NCI-H774 (cell line): ENCODE measurements around the gene JAK3.
"Not testable (repeated sequence)": the region's sequence is repeated elsewhere in the genome, so short reads cannot be mapped to it uniquely, and the experiment has no call there.

Experiments
- DNase-seq: peaks from one replicate; lab custom pipeline; 2025; lab: John Stamatoyannopoulos, UW

JAK3 gene

DNA sequence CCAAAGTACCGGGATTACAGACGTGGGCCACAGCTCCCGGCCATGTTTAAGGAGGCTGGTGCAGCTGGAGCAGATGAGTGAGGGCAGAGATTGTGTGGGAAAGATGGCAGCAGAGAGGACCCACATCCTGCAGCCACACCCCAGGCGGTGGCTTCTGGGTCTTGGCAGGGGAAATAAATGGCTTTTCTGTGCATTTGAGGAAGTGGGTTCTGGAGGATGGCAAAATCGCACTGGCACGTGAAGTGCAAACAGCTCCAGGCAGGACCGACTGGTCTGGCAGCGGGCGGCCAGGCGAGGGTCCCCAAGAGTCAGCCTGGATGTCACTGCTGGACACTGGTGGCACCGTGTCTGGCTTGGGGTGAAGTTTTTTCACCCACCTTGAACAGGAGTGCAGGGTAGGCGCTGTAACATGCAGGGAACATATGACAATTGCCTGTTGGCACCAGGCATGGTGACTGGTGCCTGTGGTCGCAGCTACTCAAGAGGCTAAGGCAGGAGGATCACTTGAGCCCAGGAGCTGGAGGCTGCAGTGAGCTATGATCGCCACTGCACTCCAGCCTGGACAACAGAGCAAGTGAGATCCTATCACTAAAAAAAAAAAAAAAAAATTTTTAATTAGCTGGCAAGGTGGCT, 44.4 kb downstream of the JAK3 start:
- no peak for DNase-seq

DNA sequence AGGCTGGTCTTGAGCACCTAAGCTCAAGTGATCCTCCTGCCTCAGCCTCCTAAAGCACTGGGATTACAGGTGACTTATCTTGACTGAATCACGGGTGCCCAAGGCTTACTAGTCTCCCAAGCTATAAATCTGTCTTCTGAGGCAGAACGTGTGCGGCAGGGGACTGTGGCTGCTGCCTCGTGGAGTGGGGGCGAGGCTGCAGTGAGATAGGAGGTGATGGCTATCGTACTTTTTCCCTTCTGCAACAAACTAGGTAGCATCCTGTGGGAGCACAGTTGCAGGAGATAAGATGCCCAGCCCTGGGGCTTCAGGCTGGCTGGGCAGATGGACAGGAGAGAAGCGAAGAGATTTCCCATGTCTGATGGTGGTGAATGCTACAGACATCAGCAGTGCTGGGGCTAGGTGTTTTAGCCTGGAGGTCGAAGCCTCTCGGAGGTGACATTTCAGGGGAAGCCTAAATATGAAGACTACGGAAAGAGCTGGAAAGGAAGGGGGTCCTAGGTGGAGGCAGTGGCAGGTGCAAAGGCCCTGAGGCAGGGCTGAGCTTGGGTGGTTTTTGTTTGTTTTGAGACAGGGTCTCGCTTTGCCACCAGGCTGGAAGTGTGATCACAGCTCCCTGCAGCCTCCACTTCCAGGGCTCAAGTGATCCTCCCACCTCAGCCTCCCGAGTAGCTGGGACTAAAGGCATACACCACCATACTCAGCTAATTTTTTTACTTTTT, 45.5 kb downstream of the JAK3 start:
- no peak for DNase-seq

DNA sequence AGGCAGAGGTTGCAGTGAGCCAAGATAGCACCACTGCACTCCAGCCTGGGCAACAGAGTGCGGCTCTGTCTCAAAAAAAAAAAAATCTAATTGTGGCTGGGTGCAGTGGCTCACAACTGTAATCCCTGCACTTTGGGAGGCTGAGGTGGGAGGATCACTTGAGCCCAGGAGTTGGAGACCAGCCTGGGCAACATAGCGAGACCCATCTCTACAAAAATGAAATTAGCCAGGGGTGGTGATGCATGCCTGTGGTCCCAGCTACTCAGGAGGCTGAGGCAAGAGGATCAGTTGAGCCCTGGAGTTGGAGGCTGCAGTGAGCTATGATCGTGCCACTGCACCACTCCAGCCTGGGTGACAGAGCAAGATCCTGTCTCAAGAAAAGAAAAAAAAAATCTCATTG, 49.2 kb downstream of the JAK3 start:
- not testable (repeated sequence) for DNase-seq

DNA sequence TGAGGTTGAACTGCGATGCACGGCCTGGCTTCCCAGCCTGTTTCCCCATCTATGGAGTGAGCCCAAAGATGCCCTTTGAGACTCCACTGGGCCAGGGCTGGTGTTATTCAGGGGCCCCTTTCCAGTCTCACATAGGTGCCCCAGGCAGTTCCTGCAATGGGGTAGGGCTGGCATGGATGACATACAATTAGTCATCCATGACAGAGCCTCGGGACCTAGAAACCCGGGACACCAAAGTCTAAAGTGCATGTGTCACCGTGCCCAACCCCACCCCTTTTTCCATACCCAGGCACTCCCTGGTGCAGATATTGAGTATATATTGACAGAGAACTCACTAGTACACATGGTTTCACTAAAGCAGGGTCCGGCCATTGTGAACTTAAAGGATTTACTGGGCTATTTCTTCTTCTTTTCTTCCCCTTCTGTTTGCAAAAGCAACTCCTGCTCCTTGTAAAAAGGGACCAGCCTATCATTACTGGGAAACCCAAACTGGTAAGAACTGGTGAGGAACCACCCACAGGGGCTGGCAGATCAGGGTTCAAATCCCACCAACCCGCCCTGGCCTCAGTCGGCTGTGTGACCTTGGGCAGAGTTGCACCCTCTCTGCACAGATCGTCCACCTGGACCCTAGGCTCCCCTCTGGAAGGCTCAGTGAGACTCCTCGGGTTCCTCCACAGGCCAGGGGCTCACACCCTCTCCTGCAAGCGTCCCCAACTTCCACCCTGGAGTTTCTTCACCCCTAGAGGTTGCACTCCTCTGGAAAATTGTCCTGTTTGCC, 50.2 kb downstream of the JAK3 start:
- DNase-seq = no peak

DNA sequence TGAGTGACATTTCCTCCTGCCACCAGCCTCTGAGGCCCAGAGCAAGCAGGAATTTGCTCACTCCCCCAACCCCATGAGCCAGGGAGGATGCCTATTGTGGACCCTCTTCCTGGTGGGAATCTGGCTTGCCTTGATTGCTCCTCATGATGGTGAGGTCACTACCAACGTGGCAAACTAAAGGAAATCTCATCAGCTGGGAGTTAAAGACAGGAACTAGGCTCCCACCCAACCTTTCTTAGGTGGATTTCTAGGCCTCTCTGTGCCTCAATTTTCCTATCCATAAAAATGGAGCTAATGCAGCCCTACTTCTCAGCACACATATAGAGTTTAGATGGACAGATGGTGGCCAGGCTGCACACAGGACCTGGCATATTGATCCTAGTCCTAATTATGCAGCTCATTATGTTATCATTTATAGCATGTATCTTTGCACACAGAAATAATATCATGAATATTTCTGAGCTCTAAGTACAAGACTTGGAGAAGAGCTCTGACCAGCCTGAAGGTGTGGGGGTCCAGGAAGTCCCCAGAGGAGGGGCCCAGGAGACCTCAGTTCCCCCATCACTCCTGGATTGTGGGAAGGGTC, 50.9 kb downstream of the JAK3 start:
- no peak for DNase-seq

DNA sequence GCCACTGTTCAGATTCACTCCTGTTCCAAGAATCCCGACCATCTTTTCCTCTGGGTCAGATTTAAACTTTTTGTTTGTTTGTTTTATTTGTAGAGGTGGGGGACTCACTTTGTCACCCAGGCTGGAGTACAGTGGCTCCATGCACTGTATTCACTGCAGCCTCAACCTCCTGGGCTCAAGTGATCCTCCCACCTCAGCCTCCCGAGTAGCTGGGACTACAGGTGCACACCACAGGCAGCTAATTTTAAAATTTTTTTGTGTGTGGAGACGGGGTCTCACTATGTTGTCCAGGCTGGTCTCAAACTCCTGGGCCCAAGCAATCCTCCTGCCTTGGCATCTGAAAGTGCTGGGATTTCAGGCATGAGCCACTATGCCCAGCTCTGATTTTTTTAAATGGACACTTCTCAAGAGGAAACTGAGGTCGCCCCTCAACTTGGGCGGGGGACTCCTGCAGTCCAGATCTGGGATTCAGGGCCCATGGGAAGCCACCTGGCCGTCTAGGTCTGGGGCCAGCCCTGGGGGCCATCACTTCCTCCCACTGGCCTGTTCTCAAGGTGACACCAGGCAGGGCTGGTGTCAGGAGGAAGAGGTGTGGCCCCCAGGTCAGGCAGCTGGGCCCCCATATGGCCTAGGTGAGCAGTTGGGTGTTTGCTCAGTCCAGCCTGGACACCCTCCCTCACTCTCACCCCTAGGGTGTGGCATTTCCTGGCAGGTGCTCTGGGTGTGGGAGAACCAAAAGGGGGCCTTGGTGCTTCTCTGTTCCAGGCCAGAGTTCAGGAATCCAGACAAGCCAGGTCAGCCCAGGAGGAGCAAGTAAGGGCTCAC, 51.6 kb downstream of the JAK3 start:
- no peak for DNase-seq

DNA sequence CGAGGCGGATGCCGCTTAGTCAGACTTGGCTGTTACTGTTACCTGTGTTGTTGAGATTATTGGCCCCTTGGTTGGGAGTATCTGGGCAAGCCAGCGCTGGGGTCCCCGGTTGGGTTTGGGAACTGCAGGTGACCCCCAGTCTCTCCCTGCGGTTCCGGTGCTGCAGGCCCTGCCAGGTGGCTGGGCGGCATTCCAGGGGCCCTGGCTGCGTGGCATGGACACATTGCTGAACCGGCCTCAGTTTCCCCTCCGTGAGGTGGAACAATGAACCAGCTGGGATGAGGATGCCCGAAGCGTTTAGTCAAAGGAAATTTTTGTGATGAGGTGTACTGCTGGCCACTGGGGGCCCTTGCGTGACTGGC, 52.3 kb downstream of the JAK3 start:
- DNase-seq = no peak

DNA sequence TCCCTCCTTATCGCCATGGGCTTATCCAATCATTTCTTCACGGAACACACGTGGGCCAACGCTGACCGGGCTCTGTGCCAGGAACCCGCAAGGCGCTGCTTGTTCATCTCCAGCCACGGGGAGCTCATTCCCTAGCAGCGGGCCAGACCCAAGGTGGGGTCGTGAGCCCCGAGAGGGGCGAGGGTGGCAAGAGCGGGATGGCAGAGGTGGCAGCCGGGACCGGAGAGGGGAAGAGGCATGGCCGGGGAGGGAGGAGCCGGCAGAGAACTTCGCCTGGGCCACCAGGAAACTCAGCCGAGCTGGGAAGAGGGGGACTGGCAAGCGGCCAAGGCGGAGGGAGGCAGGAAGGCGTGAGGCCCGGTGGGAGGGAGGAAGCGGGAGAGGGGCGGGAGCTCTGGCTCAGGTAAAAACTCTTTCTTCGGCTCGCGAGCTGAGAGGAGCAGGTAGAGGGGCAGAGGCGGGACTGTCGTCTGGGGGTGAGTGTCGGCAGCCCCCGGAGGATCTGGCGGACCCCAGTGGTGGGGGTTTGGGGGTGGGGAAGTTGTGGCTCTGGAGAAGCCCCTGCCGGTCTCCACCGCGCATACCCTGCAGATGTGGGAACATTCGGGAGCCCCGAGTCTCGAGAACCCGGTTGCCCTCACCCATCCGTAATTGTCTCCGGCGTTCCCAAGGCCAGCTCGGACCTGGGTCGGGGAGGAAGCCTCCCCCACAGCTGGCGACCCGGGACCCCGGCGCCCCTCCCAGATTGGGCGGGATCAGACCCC, 52.9 kb downstream of the JAK3 start, which contains the start of gene B3GNT3:
TSS of gene B3GNT3 (plus strand) at position 408 of the 764 bp plus-strand sequence. CDS start 12,670 bp downstream, outside the sequence.
- DNase-seq = no peak

DNA sequence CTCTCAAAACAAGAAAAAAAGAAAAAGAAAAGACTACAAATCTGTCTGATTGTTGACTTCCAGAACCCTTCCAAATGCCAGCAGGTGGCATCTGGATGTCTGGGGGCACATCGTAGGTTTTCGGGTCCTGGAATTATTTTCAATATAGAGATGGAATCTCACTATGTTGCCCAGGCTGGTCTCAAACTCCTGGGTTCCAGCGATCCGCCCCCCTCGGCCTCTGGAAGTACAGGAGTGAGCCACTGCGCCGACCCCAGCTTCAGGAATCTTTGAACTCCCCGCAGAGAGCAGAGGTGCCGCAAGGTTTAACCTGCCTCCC, 53.4 kb downstream of the JAK3 start:
- DNase-seq = no peak

DNA sequence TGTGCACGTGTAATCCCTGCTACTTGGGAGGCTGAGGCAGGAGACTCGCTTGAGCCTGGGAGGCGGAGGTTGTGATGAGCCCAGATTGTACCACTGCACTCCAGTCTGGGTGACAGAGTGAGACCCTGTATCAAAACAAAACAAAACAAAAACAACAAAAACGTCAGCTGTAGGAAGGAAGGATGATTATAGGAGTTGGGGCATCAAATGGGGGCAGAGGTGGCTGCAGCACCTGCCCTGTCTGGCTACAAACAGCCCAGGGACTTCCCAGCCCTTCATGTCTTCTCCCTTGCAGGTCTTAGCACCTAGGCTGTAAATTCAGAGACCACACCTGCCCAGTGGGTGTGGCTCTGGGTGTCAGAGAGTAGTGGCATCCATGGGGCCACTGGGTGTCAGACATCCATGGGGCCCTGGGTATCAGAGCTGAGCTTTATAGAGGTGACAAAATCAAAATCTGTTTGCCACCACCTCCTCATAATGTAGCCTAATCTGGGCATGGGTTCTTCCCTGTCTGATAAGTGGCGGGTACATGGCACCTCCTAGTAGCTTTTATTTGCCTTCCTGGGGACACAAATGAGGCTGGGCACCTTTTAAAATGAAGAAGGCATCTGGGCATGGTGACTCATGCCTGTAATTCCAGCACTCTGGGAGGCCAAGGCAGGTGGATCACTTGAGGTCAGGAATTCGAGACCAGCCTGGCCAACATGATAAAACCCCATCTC, 57.6 kb downstream of the JAK3 start:
- DNase-seq = no peak

DNA sequence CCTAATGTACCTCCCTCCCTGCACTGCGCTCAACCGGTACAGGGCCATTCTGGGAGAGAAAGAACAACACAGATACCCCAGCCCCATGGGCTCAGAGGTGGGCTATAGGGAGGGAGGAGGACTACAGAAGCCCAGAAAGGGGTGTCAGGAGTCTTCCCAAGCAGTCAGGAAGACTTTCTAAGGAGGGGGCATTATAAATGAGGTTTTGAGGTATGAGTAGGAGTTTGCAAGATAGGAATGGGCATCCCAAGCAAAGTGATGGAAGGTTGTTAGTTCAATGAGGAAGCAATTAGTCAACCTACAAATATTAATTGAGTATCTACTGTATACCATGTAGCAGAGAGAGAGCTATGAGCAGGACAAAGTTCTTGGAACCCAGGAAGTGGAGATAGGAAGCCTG, 59.1 kb downstream of the JAK3 start:
- DNase-seq = no peak

DNA sequence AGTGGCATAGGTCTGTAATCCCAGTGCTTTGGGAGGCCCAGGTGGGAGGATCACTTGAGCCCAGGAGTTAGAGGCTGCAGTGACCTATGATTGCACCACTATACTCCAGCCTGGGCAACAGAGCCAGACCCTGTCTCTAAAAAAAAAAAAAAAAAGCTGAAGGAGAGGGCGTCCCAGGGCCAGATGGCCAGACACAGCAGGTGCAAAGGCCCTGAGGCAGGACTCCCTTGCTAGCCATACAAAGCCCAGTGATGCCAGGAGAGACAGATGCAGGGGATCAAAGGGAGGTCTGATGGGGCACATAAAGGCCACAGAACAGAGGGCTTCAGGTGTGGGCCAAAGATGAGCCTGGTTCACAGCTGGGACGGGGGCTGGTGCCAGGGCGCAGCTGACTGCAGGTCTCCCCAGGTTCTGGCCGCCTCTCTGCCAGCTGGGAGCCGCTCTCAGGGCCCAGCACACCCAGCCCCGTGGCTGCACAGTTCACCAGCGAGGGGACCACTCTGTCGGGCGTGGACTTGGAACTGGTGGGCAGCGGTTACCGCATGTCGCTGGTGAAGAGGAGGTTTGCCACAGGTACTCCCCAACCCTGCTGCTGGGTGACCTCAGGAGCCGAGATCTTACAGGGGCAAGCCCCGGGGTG, 60.4 kb downstream of the JAK3 start:
- DNase-seq = no peak

DNA sequence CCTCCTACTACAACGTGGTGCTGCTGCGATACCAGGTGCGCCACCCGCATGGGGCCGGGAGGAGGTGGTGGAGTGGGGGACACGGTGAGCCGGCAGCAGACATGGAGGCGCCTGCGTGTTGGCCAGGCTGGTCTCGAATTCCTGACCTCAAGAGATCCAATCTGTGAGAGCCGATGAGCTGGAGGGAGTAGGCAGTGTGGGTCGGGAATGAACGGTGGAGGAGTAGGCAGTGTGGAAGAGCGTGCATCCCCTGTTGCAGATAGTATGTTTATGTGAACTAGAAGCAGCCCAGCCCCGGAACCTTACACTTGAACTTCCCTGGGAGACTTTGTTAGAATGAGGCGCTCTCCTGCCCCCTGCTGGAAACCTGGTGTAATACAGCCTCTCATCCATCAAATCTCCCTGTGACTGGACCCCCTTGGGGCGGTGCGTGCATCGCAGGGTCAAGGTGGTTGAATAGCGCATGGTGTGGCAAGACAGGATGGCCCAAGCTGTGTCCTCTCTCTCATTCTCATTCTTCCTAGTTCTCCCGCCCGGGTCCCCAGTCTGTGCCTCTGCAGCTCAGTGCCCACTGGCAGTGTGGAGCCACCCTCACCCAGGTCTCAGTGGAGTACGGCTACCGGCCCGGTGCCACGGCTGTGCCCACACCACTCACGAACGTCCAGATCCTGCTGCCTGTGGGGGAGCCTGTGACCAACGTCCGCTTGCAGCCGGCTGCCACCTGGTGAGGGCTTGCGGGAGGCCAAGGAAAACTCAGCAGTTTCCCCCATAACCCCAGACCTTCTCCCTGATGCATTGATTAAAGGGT, 63.4 kb downstream of the JAK3 start:
- peak; percentile 56 for DNase-seq

DNA sequence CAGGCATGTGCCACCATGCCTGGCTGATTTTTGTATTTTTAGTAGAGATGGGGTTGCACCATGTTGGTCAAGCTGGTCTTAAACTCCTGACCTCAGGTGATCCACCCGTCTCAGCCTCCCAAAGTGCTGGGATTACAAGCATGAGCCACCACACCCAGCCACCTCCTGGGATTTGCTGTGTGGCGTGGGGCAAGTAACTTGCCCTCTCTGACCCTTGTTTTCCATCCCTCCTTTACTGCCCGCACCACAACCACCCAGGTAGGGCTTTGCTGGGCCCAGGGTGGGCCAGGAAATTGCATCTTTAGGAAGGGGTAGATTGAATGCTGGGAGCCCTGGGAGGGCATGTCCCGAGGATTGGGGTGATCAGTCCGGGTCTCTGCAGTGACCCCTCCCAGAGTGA, 64.1 kb downstream of the JAK3 start:
- DNase-seq = not testable (repeated sequence)

DNA sequence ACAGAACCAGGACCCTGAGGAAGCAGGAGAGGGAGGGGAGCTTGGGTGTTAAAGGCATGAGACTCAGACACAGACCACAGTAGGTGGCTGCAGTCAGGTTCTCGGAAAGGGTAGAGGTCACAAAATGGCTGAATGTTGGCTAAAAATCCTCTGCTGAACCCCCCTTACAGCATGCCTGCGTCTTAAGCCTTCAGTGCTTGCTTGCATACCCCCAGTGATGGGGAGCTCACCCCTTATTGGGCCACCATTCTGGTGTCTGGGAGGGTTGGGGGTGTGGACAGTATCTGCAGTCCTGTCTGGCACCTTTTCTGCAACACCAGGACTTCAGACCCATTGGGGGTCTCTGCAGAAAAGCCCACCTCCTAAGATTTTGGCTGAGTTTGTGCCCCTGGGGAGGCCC, 67.0 kb downstream of the JAK3 start:
- DNase-seq = no peak

DNA sequence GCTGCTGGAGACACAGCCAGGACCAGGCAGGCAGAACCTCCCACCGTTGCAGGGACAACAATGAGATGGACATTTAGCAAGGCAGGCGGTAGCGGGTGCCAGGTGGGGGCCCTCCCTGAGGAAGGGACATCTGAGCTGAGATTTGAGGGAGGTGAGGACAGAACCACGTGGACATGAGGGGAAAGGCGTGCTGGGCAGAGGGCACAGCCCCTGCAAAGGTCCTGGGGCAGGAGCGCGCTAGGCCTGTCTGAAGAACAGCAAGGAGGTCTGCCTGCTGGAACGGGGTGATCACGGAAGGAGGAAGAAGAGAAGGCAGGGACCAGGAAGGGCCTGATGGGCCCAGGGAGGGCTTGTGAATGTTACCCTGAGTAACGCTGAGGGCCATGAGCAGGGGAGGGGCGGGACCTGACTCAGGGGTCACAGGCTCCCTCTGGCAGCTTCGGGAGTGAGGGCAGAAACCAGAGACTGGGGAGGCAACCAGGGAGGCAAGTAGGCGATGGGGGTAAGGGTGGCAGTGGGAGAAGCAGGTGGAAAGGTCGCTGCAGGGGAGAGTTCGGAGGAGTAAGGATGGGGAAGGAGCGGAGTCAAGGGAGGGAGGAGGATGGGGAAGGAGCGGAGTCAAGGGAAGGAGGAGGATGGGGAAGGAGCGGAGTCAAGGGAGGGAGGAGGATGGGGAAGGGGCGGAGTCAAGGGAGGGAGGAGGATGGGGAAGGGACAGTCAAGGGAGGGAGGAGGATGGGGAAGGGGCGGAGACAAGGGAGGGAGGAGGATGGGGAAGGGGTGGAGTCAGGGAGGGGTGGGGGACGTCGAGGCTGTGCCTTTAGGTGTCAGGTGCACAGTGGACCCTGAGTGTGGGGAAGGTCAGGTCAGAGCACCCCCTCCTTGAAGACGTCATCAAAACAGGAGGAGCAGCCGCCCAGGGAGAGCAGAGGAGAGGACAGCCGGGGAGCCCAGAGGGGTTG, 68.5 kb downstream of the JAK3 start:
- DNase-seq = no peak

DNA sequence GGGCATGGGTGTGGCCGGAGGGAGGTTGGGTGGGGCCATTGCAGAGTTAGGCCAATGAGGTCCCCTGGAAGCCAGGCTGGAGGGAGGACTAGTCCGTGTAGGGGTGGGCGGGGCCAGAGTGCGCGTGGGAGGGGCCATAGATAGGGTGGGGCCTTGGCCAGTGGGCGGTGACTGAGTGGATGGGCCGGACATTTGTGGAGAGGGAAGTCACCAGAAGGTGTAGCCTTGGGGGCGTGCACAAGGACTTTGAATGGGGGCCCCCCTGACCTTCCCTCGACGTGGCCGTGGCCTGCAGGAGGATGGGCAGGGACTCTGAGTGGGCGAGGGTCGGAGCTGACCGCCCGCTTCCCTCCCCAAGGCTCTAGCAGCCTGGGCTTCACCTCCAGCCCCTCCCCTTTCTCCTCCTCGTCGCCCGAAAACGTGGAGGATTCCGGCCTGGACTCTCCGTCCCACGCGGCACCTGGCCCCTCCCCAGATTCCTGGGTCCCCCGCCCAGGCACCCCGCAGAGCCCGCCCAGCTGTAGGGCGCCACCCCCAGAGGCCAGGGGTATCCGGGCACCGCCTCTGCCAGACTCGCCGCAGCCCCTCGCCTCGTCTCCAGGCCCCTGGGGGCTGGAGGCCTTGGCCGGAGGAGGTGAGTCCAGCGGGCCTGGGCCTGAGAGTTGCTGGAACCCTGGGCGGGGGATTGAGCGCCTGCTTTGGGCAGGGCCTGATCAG, 69.4 kb downstream of the JAK3 start:
- peak; percentile 74 for DNase-seq
